Effector memory CD8-positive, alpha-beta T cell (primary cell): ENCODE results near the gene NUDT22.

Experiments
- ATAC-seq: fragments of 150-1000 bp; cut with Tn5 transposase; replicated peaks from 2 replicates; pipeline ENCODE4 v1.10.0; 2021; ENCODE audit warnings: mild to moderate bottlenecking, moderate library complexity
- DNase-seq, 3 experiments: peaks; one replicate each; pipeline ENCODE4 v3.0.0; 2021
- H3K27ac Mint-ChIP-seq, 2 donors: one replicate each; pipeline ENCODE4 v1.8.0; 2022; ENCODE audit warnings: mild to moderate bottlenecking in 2 of 2, mixed read lengths in 2 of 2, moderate library complexity in 2 of 2
- H3K27me3 Mint-ChIP-seq, 2 donors: one replicate each; pipeline ENCODE4 v1.8.0; 2022; ENCODE audit warnings: mixed read lengths in 2 of 2
- H3K36me3 Mint-ChIP-seq: one replicate; pipeline ENCODE4 v1.8.0; 2022; ENCODE audit warnings: mild to moderate bottlenecking, moderate library complexity, mixed read lengths; ENCODE audit not compliant: insufficient read depth
- H3K4me1 Mint-ChIP-seq, 2 donors: one replicate each; pipeline ENCODE4 v1.8.0; 2022; ENCODE audit warnings: low read depth in 2 of 2, mixed read lengths in 2 of 2
- H3K4me3 Mint-ChIP-seq, 2 donors: one replicate each; pipeline ENCODE4 v1.8.0; 2022; ENCODE audit warnings: mild to moderate bottlenecking in 2 of 2, mixed read lengths in 2 of 2, moderate library complexity in 2 of 2
- H3K9me3 Mint-ChIP-seq, 2 donors: one replicate each; pipeline ENCODE4 v1.8.0; 2022; ENCODE audit warnings: mixed read lengths in 2 of 2
- total RNA-seq, 9 experiments: gene quantifications; one replicate each; lab custom pipeline; 2026; lab: John Stamatoyannopoulos, UW

NUDT22 gene
- 16.8 to 50.6 (median 37.1) reads per million in 9 experiments for total RNA-seq

GRCh38 chr11:64225608-64226506 is at the start of gene NUDT22, which contains the start of gene TRPT1:
Gene NUDT22, plus strand, starts transcription at chr11:64226274. Its CDS starts 379 bp downstream, at chr11:64226653.
Gene TRPT1, minus strand, starts transcription at chr11:64226186. Its CDS starts 326 bp downstream, at chr11:64225860.
- DNase-seq: peak; percentile 90 to 92 (median 90)
- H3K4me1 Mint-ChIP-seq: peaks cover 24 to 31% of the 10 kb centered on the region in 2 donors
- peak; percentile 66 for ATAC-seq
- no peaks in the 10 kb centered on the region for H3K9me3 Mint-ChIP-seq
- peaks cover 43% of the 10 kb centered on the region for H3K36me3 Mint-ChIP-seq
- peak within 1 kb of the TSS; percentile 85 to 87 for H3K4me3 Mint-ChIP-seq
- H3K27ac Mint-ChIP-seq: peak within 1 kb of the TSS; percentile 87 to 94
- H3K27me3 Mint-ChIP-seq: no peaks in the 10 kb centered on the region

GRCh38 chr11:64176751-64177150 is 49.3 kb upstream of the NUDT22 start:
- Mint-ChIP-seq H3K9me3 (no peaks in the 10 kb centered on the region), H3K36me3 (peaks cover 8% of the 10 kb centered on the region), H3K4me1 (peaks cover 1 to 3% of the 10 kb centered on the region in 2 donors), H3K27ac (no peak overlapping the region), H3K4me3 (no peak overlapping the region), H3K27me3 (no peaks in the 10 kb centered on the region)
- DNase-seq (no peak), ATAC-seq (no peak)

GRCh38 chr11:64178203-64178602 is 47.9 kb upstream of the NUDT22 start:
- Mint-ChIP-seq H3K27me3 (no peaks in the 10 kb centered on the region), H3K4me1 (peaks cover 1 to 7% of the 10 kb centered on the region in 2 donors), H3K9me3 (no peaks in the 10 kb centered on the region), H3K36me3 (peaks cover 8% of the 10 kb centered on the region), H3K27ac (no peak overlapping the region), H3K4me3 (no peak overlapping the region)
- DNase-seq: no peak
- ATAC-seq: no peak

GRCh38 chr11:64178951-64179639 is 47.0 kb upstream of the NUDT22 start:
- peaks cover 9 to 11% of the 10 kb centered on the region in 2 donors for H3K4me1 Mint-ChIP-seq
- H3K9me3 Mint-ChIP-seq: no peaks in the 10 kb centered on the region
- DNase-seq: no peak
- no peak overlapping the region for H3K27ac Mint-ChIP-seq
- no peak overlapping the region for H3K4me3 Mint-ChIP-seq
- no peaks in the 10 kb centered on the region for H3K27me3 Mint-ChIP-seq
- no peak for ATAC-seq
- H3K36me3 Mint-ChIP-seq: peaks cover 8% of the 10 kb centered on the region

GRCh38 chr11:64180891-64181290 is 45.2 kb upstream of the NUDT22 start:
- Mint-ChIP-seq H3K27ac (no peak overlapping the region), H3K9me3 (no peaks in the 10 kb centered on the region), H3K4me3 (no peak overlapping the region), H3K27me3 (no peaks in the 10 kb centered on the region), H3K4me1 (peaks cover 14% of the 10 kb centered on the region in 2 donors), H3K36me3 (peaks cover 17% of the 10 kb centered on the region)
- no peak for ATAC-seq
- DNase-seq: no peak

GRCh38 chr11:64181506-64182411 is 44.3 kb upstream of the NUDT22 start:
- Mint-ChIP-seq H3K4me1 (peaks cover 14 to 15% of the 10 kb centered on the region in 2 donors), H3K36me3 (peaks cover 21% of the 10 kb centered on the region), H3K27ac (no peak overlapping the region), H3K4me3 (no peak overlapping the region), H3K9me3 (no peaks in the 10 kb centered on the region), H3K27me3 (no peaks in the 10 kb centered on the region)
- no peak for ATAC-seq
- no peak for DNase-seq

GRCh38 chr11:64183890-64184289 is 42.2 kb upstream of the NUDT22 start:
- Mint-ChIP-seq H3K9me3 (no peaks in the 10 kb centered on the region), H3K27me3 (no peaks in the 10 kb centered on the region), H3K27ac (peak overlapping the region in 1 of 2 donors; percentile 31), H3K4me3 (peak overlapping the region in 1 of 2 donors; percentile 59), H3K4me1 (peaks cover 14 to 18% of the 10 kb centered on the region in 2 donors), H3K36me3 (peaks cover 17% of the 10 kb centered on the region)
- ATAC-seq (no peak), DNase-seq (no peak)

GRCh38 chr11:64185175-64185692 is 40.8 kb upstream of the NUDT22 start:
- Mint-ChIP-seq H3K36me3 (peaks cover 28% of the 10 kb centered on the region), H3K9me3 (no peaks in the 10 kb centered on the region), H3K27me3 (no peaks in the 10 kb centered on the region), H3K27ac (peak overlapping the region in 1 of 2 donors; percentile 31), H3K4me3 (peak overlapping the region in 1 of 2 donors; percentile 91), H3K4me1 (peaks cover 18 to 21% of the 10 kb centered on the region in 2 donors)
- DNase-seq: peak in 1 of 3 experiments; percentile 25
- no peak for ATAC-seq

GRCh38 chr11:64185693-64186491 is 40.2 kb upstream of the NUDT22 start, which contains the start of gene STIP1:
Gene STIP1, plus strand, starts transcription at chr11:64186171. Its CDS starts 91 bp downstream, at chr11:64186262.
- Mint-ChIP-seq H3K36me3 (peaks cover 29% of the 10 kb centered on the region), H3K27me3 (no peaks in the 10 kb centered on the region), H3K27ac (peak within 1 kb of the TSS in 1 of 2 donors; percentile 86), H3K4me1 (peaks cover 18 to 21% of the 10 kb centered on the region in 2 donors), H3K9me3 (no peaks in the 10 kb centered on the region), H3K4me3 (peak within 1 kb of the TSS in 1 of 2 donors; percentile 91)
- ATAC-seq (peak; percentile 87), DNase-seq (peak; percentile 97 to 98 (median 98))

GRCh38 chr11:64186492-64187165 is 39.4 kb upstream of the NUDT22 start:
- no peak overlapping the region for H3K4me3 Mint-ChIP-seq
- no peaks in the 10 kb centered on the region for H3K27me3 Mint-ChIP-seq
- H3K27ac Mint-ChIP-seq: peak overlapping the region in 1 of 2 donors; percentile 86
- H3K9me3 Mint-ChIP-seq: no peaks in the 10 kb centered on the region
- ATAC-seq (no peak), DNase-seq (peak in 1 of 3 experiments; percentile 37)
- peaks cover 16 to 21% of the 10 kb centered on the region in 2 donors for H3K4me1 Mint-ChIP-seq
- H3K36me3 Mint-ChIP-seq: peaks cover 29% of the 10 kb centered on the region

GRCh38 chr11:64192434-64192833 is 33.6 kb upstream of the NUDT22 start:
- Mint-ChIP-seq H3K4me3 (no peak overlapping the region), H3K9me3 (no peaks in the 10 kb centered on the region), H3K27me3 (no peaks in the 10 kb centered on the region), H3K36me3 (peaks cover 64% of the 10 kb centered on the region), H3K4me1 (peaks cover 6 to 10% of the 10 kb centered on the region in 2 donors), H3K27ac (peak overlapping the region in 1 of 2 donors; percentile 55)
- DNase-seq (no peak), ATAC-seq (no peak)
